Neural cell (in vitro differentiated cells): ENCODE measurements around the gene KIAA0753. TPM values are rescaled to one million over a fixed set of nuclear protein-coding genes. Genes with fewer than 3 reads are reported as not detected.

ENCODE experiments used
- H2AFZ ChIP-seq: fragments of 200-600, 300-800 bp; sonication (generic), shearing (Covaris generic); 2 replicates; pipeline ENCODE4 v1.6.0; 2014; ENCODE audit warnings: low read depth, mild to moderate bottlenecking, antibody characterized with exemption, low read length, moderate library complexity
- H3F3A ChIP-seq: fragments of 200-600 bp; shearing (Covaris generic); 2 replicates; pipeline ENCODE4 v1.6.1; 2016; ENCODE audit warnings: mild to moderate bottlenecking, moderate library complexity, mixed read lengths, antibody characterized with exemption, low read length; ENCODE audit not compliant: insufficient read depth, poor library complexity, severe bottlenecking
- H3K27ac ChIP-seq: fragments of 200-600, 300-800 bp; sonication (generic), shearing (Covaris generic); 2 replicates; pipeline ENCODE4 v1.5.1; 2014; ENCODE audit warnings: mild to moderate bottlenecking, low read length, moderate library complexity
- H3K27me3 ChIP-seq: fragments of 300-800, 200-600 bp; sonication (generic), shearing (Covaris generic); 2 replicates; pipeline ENCODE4 v1.6.0; 2014; ENCODE audit warnings: mild to moderate bottlenecking, low read depth, low read length, moderate library complexity; ENCODE audit not compliant: insufficient read depth
- H3K36me3 ChIP-seq: fragments of 300-800, 200-600 bp; sonication (generic), shearing (Covaris generic); 2 replicates; pipeline ENCODE4 v1.5.1; 2014; ENCODE audit warnings: mild to moderate bottlenecking, antibody characterized with exemption, low read length, moderate library complexity; ENCODE audit not compliant: insufficient read depth
- H3K4me2 ChIP-seq: fragments of 300-800, 200-600 bp; sonication (generic), shearing (Covaris generic); 2 replicates; pipeline ENCODE4 v1.6.0; 2014; ENCODE audit warnings: mild to moderate bottlenecking, low read length
- H3K4me3 ChIP-seq: fragments of 300-800, 200-600 bp; sonication (generic), shearing (Covaris generic); 2 replicates; pipeline ENCODE4 v1.5.1; 2014; ENCODE audit warnings: mild to moderate bottlenecking, low read length, moderate library complexity
- H3K79me2 ChIP-seq: fragments of 200-600 bp; shearing (Covaris generic); replicated peaks from 2 replicates; pipeline ENCODE4 v1.6.0; 2014; ENCODE audit warnings: mild to moderate bottlenecking, low read length, moderate library complexity; ENCODE audit not compliant: insufficient read depth
- H3K9ac ChIP-seq: fragments of 300-800, 200-600 bp; sonication (generic), shearing (Covaris generic); 2 replicates; pipeline ENCODE4 v1.6.1; 2016; ENCODE audit warnings: mild to moderate bottlenecking, low read length, mixed read lengths
- H3K9me2 ChIP-seq: fragments of 200-600 bp; shearing (Covaris generic); 2 replicates; pipeline ENCODE4 v1.6.1; 2016; ENCODE audit warnings: mild to moderate bottlenecking, low read length, mixed read lengths; ENCODE audit not compliant: insufficient read depth
- H3K9me3 ChIP-seq: fragments of 200-600, 300-800 bp; sonication (generic), shearing (Covaris generic); 2 replicates; pipeline ENCODE4 v1.6.1; 2016; ENCODE audit warnings: mild to moderate bottlenecking, mixed run types, low read length, moderate library complexity, mixed read lengths
- H4K20me1 ChIP-seq: fragments of 200-600 bp; shearing (Covaris generic); 2 replicates; pipeline ENCODE4 v1.6.1; 2016; ENCODE audit warnings: mild to moderate bottlenecking, mixed run types; ENCODE audit not compliant: insufficient read depth
- EP300 ChIP-seq: fragments of 450-650 bp; conservative IDR thresholded peaks from 2 replicates; pipeline ENCODE4 v1.6.1; 2014; ENCODE audit warnings: antibody characterized with exemption, mild to moderate bottlenecking, moderate library complexity; ENCODE audit not compliant: poor library complexity, severe bottlenecking
- EZH2 ChIP-seq: fragments of 200-600, 300-800 bp; shearing (Covaris generic), sonication (generic); IDR thresholded peaks from 2 replicates; pipeline ENCODE4 v1.6.1; 2014; ENCODE audit warnings: antibody characterized with exemption, low read length, borderline replicate concordance, mild to moderate bottlenecking; ENCODE audit not compliant: insufficient read depth, poor library complexity, severe bottlenecking
- MXI1 ChIP-seq: fragments of 450-650 bp; conservative IDR thresholded peaks from 2 replicates; pipeline ENCODE4 v1.6.1; 2014; ENCODE audit warnings: antibody characterized with exemption, mild to moderate bottlenecking; ENCODE audit not compliant: poor library complexity, severe bottlenecking
- POLR2AphosphoS5 ChIP-seq: IDR thresholded peaks from 2 replicates; pipeline ENCODE4 v1.6.1; 2012
- RAD21 ChIP-seq: fragments of 450-650 bp; conservative IDR thresholded peaks from 2 replicates; pipeline ENCODE4 v1.6.1; 2014; ENCODE audit warnings: antibody characterized with exemption, mild to moderate bottlenecking, moderate library complexity
- SMC3 ChIP-seq: fragments of 450-650 bp; conservative IDR thresholded peaks from 2 replicates; pipeline ENCODE4 v1.6.1; 2014; ENCODE audit warnings: antibody characterized with exemption, mild to moderate bottlenecking, moderate library complexity; ENCODE audit not compliant: poor library complexity
- TAF1 ChIP-seq: IDR thresholded peaks from 2 replicates; pipeline ENCODE4 v1.6.1; 2012; ENCODE audit warnings: low read depth
- polyA plus RNA-seq: library from polyadenylated mRNA; depleted of rRNA; stranded (reverse); fragments of >200 nt; gene quantifications from 2 replicates; pipeline ENCODE4 v1.2.3, GENCODE V29; 2014
- TF ChIP-seq, protein P1 (sequence below): fragments of 450-650 bp; IDR thresholded peaks from 2 replicates; pipeline ENCODE4 v1.5.1; 2014; ENCODE audit warnings: antibody characterized with exemption, mild to moderate bottlenecking, moderate library complexity; ENCODE audit not compliant: poor library complexity, severe bottlenecking
- TF ChIP-seq, protein P2 (sequence below): IDR thresholded peaks from 2 replicates; pipeline ENCODE4 v1.6.1; 2012; ENCODE audit warnings: borderline replicate concordance

The KIAA0753 gene
- polyA plus RNA-seq, 1 donor from 2014 or later = 32.3 TPM

DNA sequence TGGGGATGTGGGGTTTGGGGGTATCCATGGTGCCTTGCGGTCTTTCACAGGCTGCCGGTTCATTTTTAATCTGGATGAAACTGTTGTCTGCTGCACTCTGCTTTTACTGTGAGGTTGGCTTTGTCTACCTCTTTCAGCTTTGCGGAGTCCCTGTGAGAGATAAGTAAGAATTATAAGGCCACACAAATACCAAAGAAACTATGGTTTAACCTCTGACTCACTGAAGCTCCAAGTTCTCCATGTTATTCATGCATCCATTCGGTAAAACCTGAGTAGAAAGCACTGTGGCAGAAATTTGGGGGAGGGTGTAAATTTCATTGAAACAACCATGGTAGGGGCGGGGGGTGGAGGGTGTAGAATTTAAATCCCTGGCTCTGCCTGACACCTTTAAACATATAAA, 30.5 kb downstream of the KIAA0753 start:
- no peaks in the 10 kb centered on the region for H3K27me3 ChIP-seq
- no peaks in the 10 kb centered on the region for H4K20me1 ChIP-seq
- peaks cover 5% of the 10 kb centered on the region for H3K36me3 ChIP-seq
- H3K9ac ChIP-seq = no peak overlapping the region
- H3K27ac ChIP-seq = no peak overlapping the region
- H3K9me2 ChIP-seq = no peaks in the 10 kb centered on the region
- H3K9me3 ChIP-seq = no peaks in the 10 kb centered on the region
- H3K79me2 ChIP-seq = no peaks in the 10 kb centered on the region
- H3K4me2 ChIP-seq = no peak overlapping the region
- TF ChIP-seq, protein P1, sequence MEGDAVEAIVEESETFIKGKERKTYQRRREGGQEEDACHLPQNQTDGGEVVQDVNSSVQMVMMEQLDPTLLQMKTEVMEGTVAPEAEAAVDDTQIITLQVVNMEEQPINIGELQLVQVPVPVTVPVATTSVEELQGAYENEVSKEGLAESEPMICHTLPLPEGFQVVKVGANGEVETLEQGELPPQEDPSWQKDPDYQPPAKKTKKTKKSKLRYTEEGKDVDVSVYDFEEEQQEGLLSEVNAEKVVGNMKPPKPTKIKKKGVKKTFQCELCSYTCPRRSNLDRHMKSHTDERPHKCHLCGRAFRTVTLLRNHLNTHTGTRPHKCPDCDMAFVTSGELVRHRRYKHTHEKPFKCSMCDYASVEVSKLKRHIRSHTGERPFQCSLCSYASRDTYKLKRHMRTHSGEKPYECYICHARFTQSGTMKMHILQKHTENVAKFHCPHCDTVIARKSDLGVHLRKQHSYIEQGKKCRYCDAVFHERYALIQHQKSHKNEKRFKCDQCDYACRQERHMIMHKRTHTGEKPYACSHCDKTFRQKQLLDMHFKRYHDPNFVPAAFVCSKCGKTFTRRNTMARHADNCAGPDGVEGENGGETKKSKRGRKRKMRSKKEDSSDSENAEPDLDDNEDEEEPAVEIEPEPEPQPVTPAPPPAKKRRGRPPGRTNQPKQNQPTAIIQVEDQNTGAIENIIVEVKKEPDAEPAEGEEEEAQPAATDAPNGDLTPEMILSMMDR = no peak
- TF ChIP-seq RAD21 (no peak), TAF1 (no peak), MXI1 (no peak), EP300 (no peak), EZH2 (no peak), SMC3 (no peak), POLR2AphosphoS5 (no peak)
- TF ChIP-seq, protein P2, sequence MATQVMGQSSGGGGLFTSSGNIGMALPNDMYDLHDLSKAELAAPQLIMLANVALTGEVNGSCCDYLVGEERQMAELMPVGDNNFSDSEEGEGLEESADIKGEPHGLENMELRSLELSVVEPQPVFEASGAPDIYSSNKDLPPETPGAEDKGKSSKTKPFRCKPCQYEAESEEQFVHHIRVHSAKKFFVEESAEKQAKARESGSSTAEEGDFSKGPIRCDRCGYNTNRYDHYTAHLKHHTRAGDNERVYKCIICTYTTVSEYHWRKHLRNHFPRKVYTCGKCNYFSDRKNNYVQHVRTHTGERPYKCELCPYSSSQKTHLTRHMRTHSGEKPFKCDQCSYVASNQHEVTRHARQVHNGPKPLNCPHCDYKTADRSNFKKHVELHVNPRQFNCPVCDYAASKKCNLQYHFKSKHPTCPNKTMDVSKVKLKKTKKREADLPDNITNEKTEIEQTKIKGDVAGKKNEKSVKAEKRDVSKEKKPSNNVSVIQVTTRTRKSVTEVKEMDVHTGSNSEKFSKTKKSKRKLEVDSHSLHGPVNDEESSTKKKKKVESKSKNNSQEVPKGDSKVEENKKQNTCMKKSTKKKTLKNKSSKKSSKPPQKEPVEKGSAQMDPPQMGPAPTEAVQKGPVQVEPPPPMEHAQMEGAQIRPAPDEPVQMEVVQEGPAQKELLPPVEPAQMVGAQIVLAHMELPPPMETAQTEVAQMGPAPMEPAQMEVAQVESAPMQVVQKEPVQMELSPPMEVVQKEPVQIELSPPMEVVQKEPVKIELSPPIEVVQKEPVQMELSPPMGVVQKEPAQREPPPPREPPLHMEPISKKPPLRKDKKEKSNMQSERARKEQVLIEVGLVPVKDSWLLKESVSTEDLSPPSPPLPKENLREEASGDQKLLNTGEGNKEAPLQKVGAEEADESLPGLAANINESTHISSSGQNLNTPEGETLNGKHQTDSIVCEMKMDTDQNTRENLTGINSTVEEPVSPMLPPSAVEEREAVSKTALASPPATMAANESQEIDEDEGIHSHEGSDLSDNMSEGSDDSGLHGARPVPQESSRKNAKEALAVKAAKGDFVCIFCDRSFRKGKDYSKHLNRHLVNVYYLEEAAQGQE = no peak
- H2AFZ ChIP-seq = no peak overlapping the region
- no peaks in the 10 kb centered on the region for H3F3A ChIP-seq
- no peak overlapping the region for H3K4me3 ChIP-seq

DNA sequence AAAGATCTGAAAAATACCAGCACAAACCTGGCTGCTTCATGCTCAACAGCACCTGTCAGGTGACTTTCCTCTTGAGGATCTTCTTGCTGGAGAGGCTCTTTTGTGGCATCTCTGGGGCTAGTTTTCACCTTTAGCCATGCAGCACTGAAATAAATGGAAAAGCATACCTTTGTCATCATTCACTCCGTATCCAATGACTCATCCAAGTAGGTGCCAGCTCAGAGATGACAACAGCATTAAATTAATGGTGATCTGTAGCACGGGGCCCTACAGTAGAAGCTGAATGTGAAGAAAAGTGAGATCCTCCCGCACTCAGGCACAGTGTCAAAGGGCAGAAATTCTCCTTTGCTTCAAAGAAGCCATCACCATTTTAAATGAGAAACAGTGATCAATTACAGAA, 32.2 kb downstream of the KIAA0753 start:
- Histone ChIP-seq H3K79me2 (no peaks in the 10 kb centered on the region), H3K9ac (no peak overlapping the region), H3F3A (no peaks in the 10 kb centered on the region), H3K27me3 (no peaks in the 10 kb centered on the region), H3K4me3 (no peak overlapping the region), H3K9me2 (no peaks in the 10 kb centered on the region), H3K4me2 (no peak overlapping the region), H3K36me3 (peaks cover 5% of the 10 kb centered on the region), H3K9me3 (no peaks in the 10 kb centered on the region), H3K27ac (no peak overlapping the region), H4K20me1 (no peaks in the 10 kb centered on the region), H2AFZ (no peak overlapping the region)
- TF ChIP-seq EP300 = no peak
- no peak for TF ChIP-seq RAD21
- TF ChIP-seq TAF1 = no peak
- TF ChIP-seq MXI1 = no peak
- TF ChIP-seq, protein P1 = no peak
- no peak for TF ChIP-seq EZH2
- no peak for TF ChIP-seq SMC3
- no peak for TF ChIP-seq POLR2AphosphoS5
- TF ChIP-seq, protein P2 = no peak
